ENCODE data around the gene UBFD1. TPM values are rescaled to one million over a fixed set of nuclear protein-coding genes. Genes with fewer than 3 reads are reported as not detected.

Gene UBFD1
- total and polyA plus RNA-seq, 4 donors: 8.5 to 61.4 (median 31.4) TPM

GRCh38 chr16:23563186-23563585, 5.7 kb downstream of the UBFD1 start:
- no peak for DNase-seq
- 90 to 94% methylated on average over 6 of the region's 6 CpGs for WGBS, 2 donors
- TF ChIP-seq, protein P1, sequence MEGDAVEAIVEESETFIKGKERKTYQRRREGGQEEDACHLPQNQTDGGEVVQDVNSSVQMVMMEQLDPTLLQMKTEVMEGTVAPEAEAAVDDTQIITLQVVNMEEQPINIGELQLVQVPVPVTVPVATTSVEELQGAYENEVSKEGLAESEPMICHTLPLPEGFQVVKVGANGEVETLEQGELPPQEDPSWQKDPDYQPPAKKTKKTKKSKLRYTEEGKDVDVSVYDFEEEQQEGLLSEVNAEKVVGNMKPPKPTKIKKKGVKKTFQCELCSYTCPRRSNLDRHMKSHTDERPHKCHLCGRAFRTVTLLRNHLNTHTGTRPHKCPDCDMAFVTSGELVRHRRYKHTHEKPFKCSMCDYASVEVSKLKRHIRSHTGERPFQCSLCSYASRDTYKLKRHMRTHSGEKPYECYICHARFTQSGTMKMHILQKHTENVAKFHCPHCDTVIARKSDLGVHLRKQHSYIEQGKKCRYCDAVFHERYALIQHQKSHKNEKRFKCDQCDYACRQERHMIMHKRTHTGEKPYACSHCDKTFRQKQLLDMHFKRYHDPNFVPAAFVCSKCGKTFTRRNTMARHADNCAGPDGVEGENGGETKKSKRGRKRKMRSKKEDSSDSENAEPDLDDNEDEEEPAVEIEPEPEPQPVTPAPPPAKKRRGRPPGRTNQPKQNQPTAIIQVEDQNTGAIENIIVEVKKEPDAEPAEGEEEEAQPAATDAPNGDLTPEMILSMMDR (IDR thresholded peaks at IDR 0.05; ENCODE audit: control extremely low read depth, extremely low read depth): no peak
- Histone ChIP-seq H3K9ac (ENCODE audit: insufficient read depth in 1 of 2, low read length in 2 of 2) (no peak overlapping the region), H3K36me3 (ENCODE audit: control insufficient read depth in 4 of 4, insufficient read depth in 4 of 4, low read length in 4 of 4) (peaks cover 38 to 60% (median 49%) of the 10 kb centered on the region in 4 donors), H3K4me3 (no peak overlapping the region), H3K27me3 (ENCODE audit: control insufficient read depth in 3 of 3, insufficient read depth in 3 of 3, low read length in 2 of 3) (no peaks in the 10 kb centered on the region), H3K9me3 (ENCODE audit: control insufficient read depth in 4 of 4, insufficient read depth in 3 of 4, low read length in 3 of 4) (no peaks in the 10 kb centered on the region), H3K4me1 (ENCODE audit: control insufficient read depth in 5 of 5, insufficient read depth in 5 of 5, low read length in 5 of 5) (peaks cover 0 to 10% (median 9%) of the 10 kb centered on the region in 5 donors), H3K27ac (ENCODE audit: low read depth in 1 of 2, low read length in 1 of 2) (no peak overlapping the region)
- no peak for ATAC-seq (ENCODE audit: insufficient read depth, low FRiP score)

GRCh38 chr16:23564575-23565363, 7.2 kb downstream of the UBFD1 start:
- Histone ChIP-seq H3K9ac (ENCODE audit: insufficient read depth in 1 of 2, low read length in 2 of 2) (no peak overlapping the region), H3K27me3 (ENCODE audit: control insufficient read depth in 3 of 3, insufficient read depth in 3 of 3, low read length in 2 of 3) (no peaks in the 10 kb centered on the region), H3K36me3 (ENCODE audit: control insufficient read depth in 4 of 4, insufficient read depth in 4 of 4, low read length in 4 of 4) (peaks cover 39 to 56% (median 50%) of the 10 kb centered on the region in 4 donors), H3K4me1 (ENCODE audit: control insufficient read depth in 5 of 5, insufficient read depth in 5 of 5, low read length in 5 of 5) (peaks cover 0 to 2% (median 0%) of the 10 kb centered on the region in 5 donors), H3K27ac (ENCODE audit: low read depth in 1 of 2, low read length in 1 of 2) (peak overlapping the region in 1 of 2 donors; percentile 70), H3K4me3 (no peak overlapping the region), H3K9me3 (ENCODE audit: control insufficient read depth in 4 of 4, insufficient read depth in 3 of 4, low read length in 3 of 4) (no peaks in the 10 kb centered on the region)
- 90 to 95% methylated on average over 9 of the region's 9 CpGs for WGBS, 2 donors
- TF ChIP-seq, protein P1 (IDR thresholded peaks at IDR 0.05; ENCODE audit: control extremely low read depth, extremely low read depth): no peak
- DNase-seq (no peak), ATAC-seq (ENCODE audit: insufficient read depth, low FRiP score) (no peak)

GRCh38 chr16:23566724-23567123, 9.2 kb downstream of the UBFD1 start:
- ATAC-seq (ENCODE audit: insufficient read depth, low FRiP score) (no peak), DNase-seq (no peak)
- TF ChIP-seq, protein P1 (IDR thresholded peaks at IDR 0.05; ENCODE audit: control extremely low read depth, extremely low read depth): no peak
- no peaks in the 10 kb centered on the region for H3K27me3 ChIP-seq (ENCODE audit: control insufficient read depth in 3 of 3, insufficient read depth in 3 of 3, low read length in 2 of 3)
- H3K9me3 ChIP-seq (ENCODE audit: control insufficient read depth in 4 of 4, insufficient read depth in 3 of 4, low read length in 3 of 4): no peaks in the 10 kb centered on the region
- H3K9ac ChIP-seq (ENCODE audit: insufficient read depth in 1 of 2, low read length in 2 of 2): no peak overlapping the region
- no peak overlapping the region for H3K27ac ChIP-seq (ENCODE audit: low read depth in 1 of 2, low read length in 1 of 2)
- 95 to 97% methylated on average over 8 of the region's 8 CpGs for WGBS, 2 donors
- H3K4me1 ChIP-seq (ENCODE audit: control insufficient read depth in 5 of 5, insufficient read depth in 5 of 5, low read length in 5 of 5): peaks cover 0 to 2% (median 0%) of the 10 kb centered on the region in 5 donors
- no peak overlapping the region for H3K4me3 ChIP-seq
- peaks cover 45 to 51% (median 48%) of the 10 kb centered on the region in 4 donors for H3K36me3 ChIP-seq (ENCODE audit: control insufficient read depth in 4 of 4, insufficient read depth in 4 of 4, low read length in 4 of 4)

Data from lung (tissue), 12 donors.